Activated CD4-positive, alpha-beta memory T cell treated with anti-CD3 and anti-CD28 coated beads, Interleukin-2, amount 10 ng/mL, durations not matched to agents 7 days and 5 days (primary cell): ENCODE data around the gene URM1. TPM values are rescaled to one million over a fixed set of nuclear protein-coding genes. Genes with fewer than 3 reads are reported as not detected.
A peak's percentile ranks its signal among the peaks of the same experiment; 100 is the strongest.
"Not testable (repeated sequence)": the region's sequence is repeated elsewhere in the genome, so short reads cannot be mapped to it uniquely, and the experiment has no call there.

Source experiments
- CTCF ChIA-PET: fragments of 350-600 bp; sonication (Branson Sonifier 250); formaldehyde crosslinking; loops from one replicate; lab custom pipeline; 2021; ENCODE audit warnings: antibody characterized with exemption, inconsistent platforms; lab: Charles Lee
- POLR2A ChIA-PET: fragments of 350-600 bp; sonication (Branson Sonifier 250); formaldehyde crosslinking; loops from one replicate; lab custom pipeline; 2021; ENCODE audit warnings: antibody characterized with exemption; lab: Charles Lee
- DNase-seq: peaks from one replicate; pipeline ENCODE4 v3.0.0-alpha.2; 2020
- H3K27ac Mint-ChIP-seq: one replicate; pipeline ENCODE4 v1.8.0; 2021; ENCODE audit warnings: mild to moderate bottlenecking, mixed read lengths
- H3K27me3 Mint-ChIP-seq: one replicate; pipeline ENCODE4 v1.8.0; 2021; ENCODE audit warnings: mixed read lengths
- H3K36me3 Mint-ChIP-seq: one replicate; pipeline ENCODE4 v1.8.0; 2021; ENCODE audit warnings: low read depth, mixed read lengths
- H3K4me1 Mint-ChIP-seq: one replicate; pipeline ENCODE4 v1.8.0; 2021; ENCODE audit warnings: mixed read lengths
- H3K4me3 Mint-ChIP-seq: one replicate; pipeline ENCODE4 v1.8.0; 2021; ENCODE audit warnings: mild to moderate bottlenecking, mixed read lengths
- H3K9me3 Mint-ChIP-seq: one replicate; pipeline ENCODE4 v1.8.0; 2021; ENCODE audit warnings: mixed read lengths
- total RNA-seq, 2 experiments: library from RNA; stranded (reverse); gene quantifications; one replicate each; pipeline ENCODE4 v1.2.3, GENCODE V29; 2021

URM1 gene
- total RNA-seq, 2 experiments from 2014 or later: 62.8 to 64.3 TPM

GRCh38 chr9:128419061-128419925, 48.1 kb downstream of the URM1 start:
- Mint-ChIP-seq H3K36me3 (no peaks in the 10 kb centered on the region), H3K4me3 (peak overlapping the region; percentile 59), H3K27ac (no peak overlapping the region), H3K4me1 (peaks cover 23% of the 10 kb centered on the region), H3K27me3 (peaks cover 46% of the 10 kb centered on the region), H3K9me3 (no peaks in the 10 kb centered on the region)
- no peak for DNase-seq
- CTCF ChIA-PET: interaction anchor here (0.7 to 3.0 kb wide), 25 partner anchors 9 to 917 kb away, joined by 3 to 14 read pairs (median 3); partner anchors contain the start of genes GOLGA2, ODF2, SWI5 and URM1
- POLR2A ChIA-PET: interaction anchor here (0.5 to 1.9 kb wide), 5 partner anchors 20 to 352 kb away, joined by 3 to 7 read pairs (median 3); partner anchors contain the start of genes NAIF1, SLC25A25 and URM1

- ChIA-PET CTCF (interaction anchor here (0.6 to 3.0 kb wide), 27 partner anchors 9 to 916 kb away, joined by 3 to 14 read pairs (median 3); partner anchors contain the start of genes GOLGA2, ODF2, SWI5 and URM1), POLR2A (interaction anchor here (1.0 to 1.9 kb wide), 5 partner anchors 9 to 353 kb away, joined by 3 to 7 read pairs (median 4); partner anchors contain the start of genes NAIF1, SLC25A25 and URM1)
- H3K4me1 Mint-ChIP-seq: peaks cover 23% of the 10 kb centered on the region
- peaks cover 40% of the 10 kb centered on the region for H3K27me3 Mint-ChIP-seq
- H3K36me3 Mint-ChIP-seq: no peaks in the 10 kb centered on the region
- H3K27ac Mint-ChIP-seq: no peak overlapping the region
- peak; percentile 71 for DNase-seq
- no peaks in the 10 kb centered on the region for H3K9me3 Mint-ChIP-seq
- peak overlapping the region; percentile 59 for H3K4me3 Mint-ChIP-seq
These were observed 49.0 kb downstream of the URM1 start for GRCh38 chr9:128420060-128420650.

- H3K27ac Mint-ChIP-seq: no peak within 1 kb of the TSS
- DNase-seq: peak; percentile 50
- ChIA-PET CTCF (interaction anchor here (0.6 to 3.0 kb wide), 19 partner anchors 9 to 390 kb away, joined by 3 to 14 read pairs (median 3); partner anchors contain the start of genes GOLGA2, SWI5 and URM1), POLR2A (interaction anchor here (1.0 to 1.9 kb wide), 5 partner anchors 10 to 353 kb away, joined by 3 to 7 read pairs (median 4); partner anchors contain the start of genes NAIF1, SLC25A25 and URM1)
- peak within 1 kb of the TSS; percentile 59 for H3K4me3 Mint-ChIP-seq
- no peaks in the 10 kb centered on the region for H3K9me3 Mint-ChIP-seq
- H3K4me1 Mint-ChIP-seq: peaks cover 23% of the 10 kb centered on the region
- H3K27me3 Mint-ChIP-seq: peaks cover 35% of the 10 kb centered on the region
- no peaks in the 10 kb centered on the region for H3K36me3 Mint-ChIP-seq
These were observed 49.7 kb downstream of the URM1 start, which contains the start of gene CERCAM for GRCh38 chr9:128420651-128421481. Gene CERCAM, plus strand, starts transcription at chr9:128420857. Its CDS starts 21 bp downstream, at chr9:128420878.

- ChIA-PET CTCF (interaction anchor here (0.6 to 2.2 kb wide), 3 partner anchors 17 to 22 kb away, joined by 3 to 11 read pairs (median 8); no protein-coding TSS in a partner anchor), POLR2A (interaction anchor here (1.9 kb wide), 1 partner anchor 10 kb away, joined by 6 read pairs; no protein-coding TSS in a partner anchor)
- Mint-ChIP-seq H3K4me1 (peaks cover 23% of the 10 kb centered on the region), H3K4me3 (no peak overlapping the region), H3K9me3 (no peaks in the 10 kb centered on the region), H3K27ac (no peak overlapping the region), H3K27me3 (peaks cover 28% of the 10 kb centered on the region), H3K36me3 (no peaks in the 10 kb centered on the region)
- no peak for DNase-seq
These were observed 50.4 kb downstream of the URM1 start for GRCh38 chr9:128421482-128421996.

- H3K27ac Mint-ChIP-seq, H3K9me3 Mint-ChIP-seq, H3K4me3 Mint-ChIP-seq, H3K36me3 Mint-ChIP-seq, DNase-seq: not testable (repeated sequence)
- CTCF ChIA-PET: interaction anchor here (1.1 to 1.2 kb wide), 2 partner anchors 19 to 60 kb away, joined by 3 to 4 read pairs; no protein-coding TSS in a partner anchor
- H3K27me3 Mint-ChIP-seq: peaks cover 26% of the 10 kb centered on the region
- H3K4me1 Mint-ChIP-seq: peaks cover 23% of the 10 kb centered on the region
- POLR2A ChIA-PET: interaction anchor here (1.9 kb wide), 1 partner anchor 11 kb away, joined by 6 read pairs; no protein-coding TSS in a partner anchor
These were observed 51.0 kb downstream of the URM1 start for GRCh38 chr9:128422022-128422782.

GRCh38 chr9:128422783-128423150, 51.6 kb downstream of the URM1 start:
- POLR2A ChIA-PET: no interaction called here

GRCh38 chr9:128423356-128423755, 52.2 kb downstream of the URM1 start:
- peaks cover 23% of the 10 kb centered on the region for H3K4me1 Mint-ChIP-seq
- H3K4me3 Mint-ChIP-seq, H3K27ac Mint-ChIP-seq, H3K36me3 Mint-ChIP-seq, DNase-seq, H3K9me3 Mint-ChIP-seq, POLR2A ChIA-PET: not testable (repeated sequence)
- CTCF ChIA-PET: interaction anchor here (1.1 kb wide), 1 partner anchor 61 kb away, joined by 4 read pairs; no protein-coding TSS in a partner anchor
- peaks cover 20% of the 10 kb centered on the region for H3K27me3 Mint-ChIP-seq

More at GRCh38 chr9:128422783-128423150, 51.6 kb downstream of the URM1 start:
- no peaks in the 10 kb centered on the region for H3K36me3 Mint-ChIP-seq
- no peaks in the 10 kb centered on the region for H3K9me3 Mint-ChIP-seq
- H3K27me3 Mint-ChIP-seq: peaks cover 20% of the 10 kb centered on the region
- H3K4me1 Mint-ChIP-seq: peaks cover 23% of the 10 kb centered on the region
- no peak overlapping the region for H3K27ac Mint-ChIP-seq
- H3K4me3 Mint-ChIP-seq: no peak overlapping the region
- DNase-seq: no peak
- CTCF ChIA-PET: interaction anchor here (1.1 kb wide), 1 partner anchor 61 kb away, joined by 4 read pairs; no protein-coding TSS in a partner anchor

- no peaks in the 10 kb centered on the region for H3K9me3 Mint-ChIP-seq
- no peak for DNase-seq
- H3K27me3 Mint-ChIP-seq: peaks cover 13% of the 10 kb centered on the region
- H3K4me1 Mint-ChIP-seq: peaks cover 19% of the 10 kb centered on the region
- H3K36me3 Mint-ChIP-seq: no peaks in the 10 kb centered on the region
- POLR2A ChIA-PET: no interaction called here
- no peak overlapping the region for H3K27ac Mint-ChIP-seq
- no peak overlapping the region for H3K4me3 Mint-ChIP-seq
- CTCF ChIA-PET: interaction anchor here (0.7 kb wide), 1 partner anchor 394 kb away, joined by 4 read pairs; the partner anchor contains the start of gene ENDOG
These were observed 53.1 kb downstream of the URM1 start for GRCh38 chr9:128424268-128424780.

GRCh38 chr9:128428644-128429512, 57.7 kb downstream of the URM1 start:
- H3K4me1 Mint-ChIP-seq: no peaks in the 10 kb centered on the region
- ChIA-PET CTCF (interaction anchor here (1.0 kb wide), 1 partner anchor 9 kb away, joined by 4 read pairs; the partner anchor contains the start of gene CERCAM), POLR2A (interaction anchor here (0.7 kb wide), 1 partner anchor 380 kb away, joined by 4 read pairs; no protein-coding TSS in a partner anchor)
- H3K27me3 Mint-ChIP-seq: no peaks in the 10 kb centered on the region
- DNase-seq: no peak
- H3K4me3 Mint-ChIP-seq: no peak overlapping the region
- H3K27ac Mint-ChIP-seq: no peak overlapping the region
- no peaks in the 10 kb centered on the region for H3K9me3 Mint-ChIP-seq
- no peaks in the 10 kb centered on the region for H3K36me3 Mint-ChIP-seq

- Mint-ChIP-seq H3K4me1 (no peaks in the 10 kb centered on the region), H3K4me3 (no peak overlapping the region), H3K36me3 (no peaks in the 10 kb centered on the region), H3K9me3 (no peaks in the 10 kb centered on the region), H3K27me3 (no peaks in the 10 kb centered on the region), H3K27ac (no peak overlapping the region)
- ChIA-PET CTCF (interaction anchor here (1.0 to 1.7 kb wide), 2 partner anchors 9 to 10 kb away, joined by 4 read pairs; partner anchors contain the start of gene CERCAM), POLR2A (interaction anchor here (0.7 kb wide), 1 partner anchor 379 kb away, joined by 4 read pairs; no protein-coding TSS in a partner anchor)
- DNase-seq: no peak
These were observed 58.4 kb downstream of the URM1 start for GRCh38 chr9:128429513-128430086.
